GM19452 (cell line): ENCODE results near the gene KLF5.
"Not testable (repeated sequence)": the region's sequence is repeated elsewhere in the genome, so short reads cannot be mapped to it uniquely, and the experiment has no call there.

ENCODE experiments used
- ATAC-seq: cut with Tn5 transposase; IDR thresholded peaks from one replicate; pipeline ENCODE4 v1.9.1; 2021; ENCODE audit not compliant: unreplicated experiment

The KLF5 gene

GRCh38 chr13:73082895-73083294 is 24.1 kb downstream of the KLF5 start:
- ATAC-seq = no peak

- no peak for ATAC-seq
These were observed 29.6 kb downstream of the KLF5 start for GRCh38 chr13:73088332-73088935.

- ATAC-seq = no peak
These were observed 30.4 kb downstream of the KLF5 start for GRCh38 chr13:73089213-73089612.

- peak; percentile 63 for ATAC-seq
These were observed 31.5 kb downstream of the KLF5 start for GRCh38 chr13:73090116-73090822.

- no peak for ATAC-seq
These were observed 32.0 kb downstream of the KLF5 start for GRCh38 chr13:73090823-73091187.

GRCh38 chr13:73092829-73093228 is 34.0 kb downstream of the KLF5 start:
- ATAC-seq = no peak

- no peak for ATAC-seq
These were observed 37.4 kb downstream of the KLF5 start for GRCh38 chr13:73096173-73096572.

GRCh38 chr13:73096638-73097037 is 37.8 kb downstream of the KLF5 start:
- no peak for ATAC-seq

- ATAC-seq = not testable (repeated sequence)
These were observed 42.0 kb downstream of the KLF5 start for GRCh38 chr13:73100781-73101180.

GRCh38 chr13:73101351-73102007 is 42.7 kb downstream of the KLF5 start:
- no peak for ATAC-seq

- no peak for ATAC-seq
These were observed 44.4 kb downstream of the KLF5 start for GRCh38 chr13:73103238-73103637.

- no peak for ATAC-seq
These were observed 47.8 kb downstream of the KLF5 start for GRCh38 chr13:73106513-73107178.

GRCh38 chr13:73107481-73107880 is 48.7 kb downstream of the KLF5 start:
- ATAC-seq = no peak

- no peak for ATAC-seq
These were observed 49.2 kb downstream of the KLF5 start for GRCh38 chr13:73107970-73108369.

- ATAC-seq = no peak
These were observed 50.6 kb downstream of the KLF5 start for GRCh38 chr13:73109288-73109899.

- no peak for ATAC-seq
These were observed 51.2 kb downstream of the KLF5 start for GRCh38 chr13:73109969-73110368.

GRCh38 chr13:73110814-73111213 is 52.0 kb downstream of the KLF5 start:
- ATAC-seq = no peak

GRCh38 chr13:73111331-73111730 is 52.5 kb downstream of the KLF5 start:
- no peak for ATAC-seq

- ATAC-seq = no peak
These were observed 60.8 kb downstream of the KLF5 start for GRCh38 chr13:73119612-73120011.
